Mesenchymal stem cell (in vitro differentiated cells and primary cell): ENCODE measurements around the gene CCDC87.
A peak's percentile ranks its signal among the peaks of the same experiment; 100 is the strongest.

Experiments
- DNase-seq: peaks from one replicate; pipeline ENCODE4 v3.0.0-alpha.2; 2013
- H2AFZ ChIP-seq: one replicate; pipeline ENCODE4 v1.6.1; 2013; ENCODE audit warnings: low read depth, mild to moderate bottlenecking, control low read depth, inconsistent platforms, low read length, moderate library complexity
- H2AK5ac ChIP-seq: 2 replicates; pipeline ENCODE4 v1.6.1; 2013; ENCODE audit warnings: low read length, moderate library complexity, mild to moderate bottlenecking, inconsistent platforms; ENCODE audit not compliant: severe bottlenecking
- H2BK120ac ChIP-seq: one replicate; pipeline ENCODE4 v1.6.1; 2013; ENCODE audit warnings: low read depth, mild to moderate bottlenecking, inconsistent platforms, low read length, moderate library complexity
- H2BK12ac ChIP-seq, 2 experiments: one replicate each; pipeline ENCODE4 v1.6.1; 2013; ENCODE audit warnings: inconsistent platforms in 2 of 2, low read length in 2 of 2, mild to moderate bottlenecking in 2 of 2, moderate library complexity in 2 of 2, control low read depth in 1 of 2
- H2BK15ac ChIP-seq: one replicate; pipeline ENCODE4 v1.6.1; 2013; ENCODE audit warnings: mild to moderate bottlenecking, low read depth, inconsistent platforms; ENCODE audit not compliant: poor library complexity, severe bottlenecking
- H2BK5ac ChIP-seq: 2 replicates; pipeline ENCODE4 v1.6.1; 2013; ENCODE audit warnings: low read depth, mild to moderate bottlenecking, low read length, control low read depth, inconsistent platforms; ENCODE audit not compliant: poor library complexity, severe bottlenecking
- H3K14ac ChIP-seq, 2 experiments: one replicate each; pipeline ENCODE4 v1.6.1; 2013; ENCODE audit warnings: inconsistent platforms in 2 of 2, low read length in 2 of 2, control low read depth in 1 of 2, mild to moderate bottlenecking in 1 of 2, moderate library complexity in 1 of 2
- H3K18ac ChIP-seq, 2 experiments: one replicate each; pipeline ENCODE4 v1.6.1; 2013; ENCODE audit warnings: inconsistent platforms in 2 of 2, low read length in 2 of 2, control low read depth in 1 of 2, low read depth in 1 of 2, mild to moderate bottlenecking in 1 of 2
- H3K23ac ChIP-seq, 2 experiments: one replicate each; pipeline ENCODE4 v1.6.1; 2013; ENCODE audit warnings: inconsistent platforms in 2 of 2, low read length in 2 of 2, mild to moderate bottlenecking in 2 of 2, moderate library complexity in 2 of 2, control low read depth in 1 of 2
- H3K27ac ChIP-seq: 2 replicates; pipeline ENCODE4 v1.5.1; 2013; ENCODE audit warnings: mild to moderate bottlenecking, moderate library complexity, low read length, control low read depth, inconsistent platforms; ENCODE audit not compliant: poor library complexity, severe bottlenecking
- H3K27me3 ChIP-seq, 2 experiments: 2 replicates each; pipeline versions ENCODE4 v1.6.1 to v1.7.0; 2013; ENCODE audit warnings: low read length in 2 of 2, mild to moderate bottlenecking in 2 of 2, moderate library complexity in 2 of 2, control low read depth in 1 of 2, inconsistent platforms in 1 of 2; ENCODE audit not compliant: control insufficient read depth in 1 of 2, insufficient read depth in 1 of 2
- H3K36me3 ChIP-seq, 2 experiments: 2 replicates each; pipeline versions ENCODE4 v1.6.1 to v1.7.0; 2013; ENCODE audit warnings: low read length in 2 of 2, control low read depth in 1 of 2, inconsistent platforms in 1 of 2, low read depth in 1 of 2, mild to moderate bottlenecking in 1 of 2; ENCODE audit not compliant: insufficient read depth in 2 of 2, control insufficient read depth in 1 of 2
- H3K4ac ChIP-seq, 2 experiments: one replicate each; pipeline ENCODE4 v1.6.1; 2013; ENCODE audit warnings: inconsistent platforms in 2 of 2, low read length in 2 of 2, mild to moderate bottlenecking in 2 of 2, moderate library complexity in 2 of 2, control low read depth in 1 of 2, low read depth in 1 of 2
- H3K4me1 ChIP-seq: 2 replicates; pipeline ENCODE4 v1.6.1; 2013; ENCODE audit warnings: low read depth, low read length, control low read depth; ENCODE audit not compliant: control insufficient read depth, insufficient read depth
- H3K4me2 ChIP-seq: 2 replicates; pipeline ENCODE4 v1.6.1; 2013; ENCODE audit warnings: low read length, mild to moderate bottlenecking, inconsistent platforms; ENCODE audit not compliant: poor library complexity, severe bottlenecking
- H3K4me3 ChIP-seq, 2 experiments: 2 replicates each; pipeline versions ENCODE4 v1.5.1 to v1.7.0; 2013; ENCODE audit warnings: low read length in 2 of 2, mild to moderate bottlenecking in 2 of 2, control low read depth in 1 of 2, low read depth in 1 of 2; ENCODE audit not compliant: insufficient read depth in 1 of 2
- H3K79me1 ChIP-seq: replicated peaks from 2 replicates; pipeline ENCODE4 v1.6.1; 2013; ENCODE audit warnings: mild to moderate bottlenecking, control low read depth, low read length, inconsistent platforms; ENCODE audit not compliant: poor library complexity, severe bottlenecking
- H3K9ac ChIP-seq: 2 replicates; pipeline ENCODE4 v1.7.0; 2013; ENCODE audit warnings: mild to moderate bottlenecking, low read length, moderate library complexity
- H3K9me3 ChIP-seq: 2 replicates; pipeline ENCODE4 v1.7.0; 2013; ENCODE audit warnings: mild to moderate bottlenecking, low read length; ENCODE audit not compliant: control insufficient read depth
- H4K8ac ChIP-seq: one replicate; pipeline ENCODE4 v1.6.1; 2013; ENCODE audit warnings: inconsistent platforms, mild to moderate bottlenecking, low read length, moderate library complexity
- H4K91ac ChIP-seq: one replicate; pipeline ENCODE4 v1.6.1; 2013; ENCODE audit warnings: mild to moderate bottlenecking, low read length, inconsistent platforms
- WGBS: methylation state at CpG from one replicate; pipeline ENCODE4 v1.1.7; 2013; ENCODE audit warnings: mixed read lengths; 5-methylcytosine and 5-hydroxymethylcytosine counted together

Gene CCDC87

GRCh38 chr11:66581261-66581660, 11.6 kb downstream of the CCDC87 start:
- Histone ChIP-seq H2BK15ac (no peak overlapping the region), H2BK5ac (no peak overlapping the region), H3K18ac (no peak overlapping the region), H3K14ac (no peak overlapping the region), H4K8ac (no peak overlapping the region), H3K79me1 (no peaks in the 10 kb centered on the region), H2BK120ac (no peak overlapping the region), H4K91ac (no peak overlapping the region), H3K4me2 (no peak overlapping the region), H3K36me3 (no peaks in the 10 kb centered on the region), H3K9me3 (peaks cover 5% of the 10 kb centered on the region), H3K4me3 (peak overlapping the region in 1 of 2 experiments; percentile 35), H3K9ac (no peak overlapping the region), H3K23ac (no peak overlapping the region), H2AFZ (no peak overlapping the region), H3K4me1 (peaks cover 2% of the 10 kb centered on the region), H2AK5ac (no peak overlapping the region), H3K27ac (no peak overlapping the region), H3K27me3 (peaks cover 2 to 3% of the 10 kb centered on the region in 2 experiments), H3K4ac (no peak overlapping the region), H2BK12ac (no peak overlapping the region)
- no peak for DNase-seq
- 56% methylated on average over 1 of the region's 3 CpGs for WGBS

GRCh38 chr11:66580803-66581202, 12.1 kb downstream of the CCDC87 start:
- no peak overlapping the region for H3K18ac ChIP-seq
- H4K91ac ChIP-seq = no peak overlapping the region
- H3K4me2 ChIP-seq = no peak overlapping the region
- H3K9ac ChIP-seq = no peak overlapping the region
- H4K8ac ChIP-seq = peak overlapping the region; percentile 28
- no peak overlapping the region for H2BK5ac ChIP-seq
- no peak overlapping the region for H3K14ac ChIP-seq
- 92% methylated on average over 5 of the region's 5 CpGs for WGBS
- H3K36me3 ChIP-seq = no peaks in the 10 kb centered on the region
- no peak overlapping the region for H2BK12ac ChIP-seq
- H3K27ac ChIP-seq = no peak overlapping the region
- peak overlapping the region in 1 of 2 experiments; percentile 35 for H3K4me3 ChIP-seq
- H2AFZ ChIP-seq = no peak overlapping the region
- no peak for DNase-seq
- no peak overlapping the region for H2BK120ac ChIP-seq
- H2AK5ac ChIP-seq = no peak overlapping the region
- H2BK15ac ChIP-seq = no peak overlapping the region
- H3K4me1 ChIP-seq = peaks cover 2% of the 10 kb centered on the region
- H3K9me3 ChIP-seq = peaks cover 5% of the 10 kb centered on the region
- H3K79me1 ChIP-seq = no peaks in the 10 kb centered on the region
- H3K27me3 ChIP-seq = peaks cover 0 to 3% of the 10 kb centered on the region in 2 experiments
- H3K23ac ChIP-seq = no peak overlapping the region
- no peak overlapping the region for H3K4ac ChIP-seq

DNA sequence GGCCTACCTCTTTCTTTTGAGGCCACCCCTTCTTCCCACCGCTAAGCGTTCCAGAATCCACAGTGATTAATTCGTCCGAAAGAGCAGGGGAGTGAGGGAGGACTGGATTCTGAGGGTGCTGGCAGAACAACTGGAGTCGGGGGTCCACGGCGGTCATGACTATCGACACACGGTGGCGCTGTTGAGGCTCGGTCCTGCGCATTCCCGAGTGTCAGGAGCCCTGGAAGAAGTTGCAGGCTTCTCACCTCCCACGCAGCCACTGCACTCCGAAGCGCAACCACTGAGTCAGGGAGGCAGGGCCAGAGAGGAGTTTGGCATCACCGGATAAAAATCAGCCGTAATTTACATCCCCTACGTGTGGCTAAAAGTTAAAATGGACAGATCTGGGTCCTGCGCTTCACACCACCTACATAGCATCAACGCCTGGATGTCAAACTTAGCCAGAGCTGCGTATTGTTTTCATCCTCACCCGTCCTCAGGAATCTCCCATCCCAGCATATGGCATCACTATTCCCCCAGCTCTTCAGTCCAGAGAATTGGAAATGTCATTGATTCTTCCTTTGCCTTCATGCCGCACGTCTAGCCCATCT, 13.8 kb downstream of the CCDC87 start:
- Histone ChIP-seq H3K4me2 (no peak overlapping the region), H2AK5ac (no peak overlapping the region), H3K4me1 (peaks cover 2% of the 10 kb centered on the region), H4K91ac (no peak overlapping the region), H3K9me3 (peaks cover 5% of the 10 kb centered on the region), H3K36me3 (no peaks in the 10 kb centered on the region), H2BK120ac (no peak overlapping the region), H3K14ac (no peak overlapping the region), H2BK15ac (no peak overlapping the region), H3K9ac (peak overlapping the region; percentile 36), H3K4me3 (no peak overlapping the region), H2BK12ac (no peak overlapping the region), H3K27me3 (peaks cover 0 to 3% of the 10 kb centered on the region in 2 experiments), H3K18ac (no peak overlapping the region), H4K8ac (no peak overlapping the region), H3K4ac (no peak overlapping the region), H3K23ac (no peak overlapping the region), H2BK5ac (no peak overlapping the region), H3K27ac (no peak overlapping the region), H2AFZ (no peak overlapping the region), H3K79me1 (no peaks in the 10 kb centered on the region)
- WGBS = 28% methylated on average over 23 of the region's 25 CpGs
- peak; percentile 71 for DNase-seq

DNA sequence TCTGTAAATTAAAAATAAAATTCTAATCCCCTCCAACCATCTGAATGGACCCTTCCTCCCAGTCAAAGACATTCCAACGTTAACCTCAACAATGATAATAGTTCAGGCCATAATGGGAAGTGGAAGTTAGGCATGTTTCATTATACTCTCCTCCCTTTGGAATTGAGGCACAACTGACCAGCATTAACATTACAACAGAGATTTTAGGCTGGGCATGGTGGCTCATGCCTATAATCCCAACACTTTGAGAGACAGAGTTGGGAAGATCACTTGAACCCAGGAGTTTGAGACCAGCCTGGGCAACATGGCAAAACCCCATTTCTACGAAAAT, 22.0 kb downstream of the CCDC87 start:
- no peaks in the 10 kb centered on the region for H3K79me1 ChIP-seq
- H2AK5ac ChIP-seq = no peak overlapping the region
- H3K36me3 ChIP-seq = peaks cover 0 to 7% of the 10 kb centered on the region in 2 experiments
- H3K14ac ChIP-seq = no peak overlapping the region
- no peak overlapping the region for H3K27ac ChIP-seq
- H3K18ac ChIP-seq = no peak overlapping the region
- H3K23ac ChIP-seq = no peak overlapping the region
- no peak overlapping the region for H3K9ac ChIP-seq
- no peak overlapping the region for H2BK12ac ChIP-seq
- H2BK120ac ChIP-seq = no peak overlapping the region
- H3K4ac ChIP-seq = no peak overlapping the region
- no peak overlapping the region for H2BK5ac ChIP-seq
- H2AFZ ChIP-seq = no peak overlapping the region
- no peak overlapping the region for H2BK15ac ChIP-seq
- no peaks in the 10 kb centered on the region for H3K4me1 ChIP-seq
- 68% methylated on average over 2 of the region's 2 CpGs for WGBS
- H3K4me3 ChIP-seq = no peak overlapping the region
- no peak for DNase-seq
- H4K91ac ChIP-seq = no peak overlapping the region
- H4K8ac ChIP-seq = no peak overlapping the region
- no peak overlapping the region for H3K4me2 ChIP-seq
- H3K27me3 ChIP-seq = peaks cover 0 to 5% of the 10 kb centered on the region in 2 experiments
- no peaks in the 10 kb centered on the region for H3K9me3 ChIP-seq
